Mesenchymal stem cell (in vitro differentiated cells and primary cell): ENCODE data around the gene ABCB4.
A peak's percentile ranks its signal among the peaks of the same experiment; 100 is the strongest.

Experiments
- DNase-seq: peaks from one replicate; pipeline ENCODE4 v3.0.0-alpha.2; 2013
- H2AFZ ChIP-seq: one replicate; pipeline ENCODE4 v1.6.1; 2013; ENCODE audit warnings: low read depth, mild to moderate bottlenecking, control low read depth, inconsistent platforms, low read length, moderate library complexity
- H2AK5ac ChIP-seq: 2 replicates; pipeline ENCODE4 v1.6.1; 2013; ENCODE audit warnings: low read length, moderate library complexity, mild to moderate bottlenecking, inconsistent platforms; ENCODE audit not compliant: severe bottlenecking
- H2BK120ac ChIP-seq: one replicate; pipeline ENCODE4 v1.6.1; 2013; ENCODE audit warnings: low read depth, mild to moderate bottlenecking, inconsistent platforms, low read length, moderate library complexity
- H2BK12ac ChIP-seq, 2 experiments: one replicate each; pipeline ENCODE4 v1.6.1; 2013; ENCODE audit warnings: inconsistent platforms in 2 of 2, low read length in 2 of 2, mild to moderate bottlenecking in 2 of 2, moderate library complexity in 2 of 2, control low read depth in 1 of 2
- H2BK15ac ChIP-seq: one replicate; pipeline ENCODE4 v1.6.1; 2013; ENCODE audit warnings: mild to moderate bottlenecking, low read depth, inconsistent platforms; ENCODE audit not compliant: poor library complexity, severe bottlenecking
- H2BK5ac ChIP-seq: 2 replicates; pipeline ENCODE4 v1.6.1; 2013; ENCODE audit warnings: low read depth, mild to moderate bottlenecking, low read length, control low read depth, inconsistent platforms; ENCODE audit not compliant: poor library complexity, severe bottlenecking
- H3K14ac ChIP-seq, 2 experiments: one replicate each; pipeline ENCODE4 v1.6.1; 2013; ENCODE audit warnings: inconsistent platforms in 2 of 2, low read length in 2 of 2, control low read depth in 1 of 2, mild to moderate bottlenecking in 1 of 2, moderate library complexity in 1 of 2
- H3K18ac ChIP-seq, 2 experiments: one replicate each; pipeline ENCODE4 v1.6.1; 2013; ENCODE audit warnings: inconsistent platforms in 2 of 2, low read length in 2 of 2, control low read depth in 1 of 2, low read depth in 1 of 2, mild to moderate bottlenecking in 1 of 2
- H3K23ac ChIP-seq, 2 experiments: one replicate each; pipeline ENCODE4 v1.6.1; 2013; ENCODE audit warnings: inconsistent platforms in 2 of 2, low read length in 2 of 2, mild to moderate bottlenecking in 2 of 2, moderate library complexity in 2 of 2, control low read depth in 1 of 2
- H3K27ac ChIP-seq: 2 replicates; pipeline ENCODE4 v1.5.1; 2013; ENCODE audit warnings: mild to moderate bottlenecking, moderate library complexity, low read length, control low read depth, inconsistent platforms; ENCODE audit not compliant: poor library complexity, severe bottlenecking
- H3K27me3 ChIP-seq, 2 experiments: 2 replicates each; pipeline versions ENCODE4 v1.6.1 to v1.7.0; 2013; ENCODE audit warnings: low read length in 2 of 2, mild to moderate bottlenecking in 2 of 2, moderate library complexity in 2 of 2, control low read depth in 1 of 2, inconsistent platforms in 1 of 2; ENCODE audit not compliant: control insufficient read depth in 1 of 2, insufficient read depth in 1 of 2
- H3K36me3 ChIP-seq, 2 experiments: 2 replicates each; pipeline versions ENCODE4 v1.6.1 to v1.7.0; 2013; ENCODE audit warnings: low read length in 2 of 2, control low read depth in 1 of 2, inconsistent platforms in 1 of 2, low read depth in 1 of 2, mild to moderate bottlenecking in 1 of 2; ENCODE audit not compliant: insufficient read depth in 2 of 2, control insufficient read depth in 1 of 2
- H3K4ac ChIP-seq, 2 experiments: one replicate each; pipeline ENCODE4 v1.6.1; 2013; ENCODE audit warnings: inconsistent platforms in 2 of 2, low read length in 2 of 2, mild to moderate bottlenecking in 2 of 2, moderate library complexity in 2 of 2, control low read depth in 1 of 2, low read depth in 1 of 2
- H3K4me1 ChIP-seq: 2 replicates; pipeline ENCODE4 v1.6.1; 2013; ENCODE audit warnings: low read depth, low read length, control low read depth; ENCODE audit not compliant: control insufficient read depth, insufficient read depth
- H3K4me2 ChIP-seq: 2 replicates; pipeline ENCODE4 v1.6.1; 2013; ENCODE audit warnings: low read length, mild to moderate bottlenecking, inconsistent platforms; ENCODE audit not compliant: poor library complexity, severe bottlenecking
- H3K4me3 ChIP-seq, 2 experiments: 2 replicates each; pipeline versions ENCODE4 v1.5.1 to v1.7.0; 2013; ENCODE audit warnings: low read length in 2 of 2, mild to moderate bottlenecking in 2 of 2, control low read depth in 1 of 2, low read depth in 1 of 2; ENCODE audit not compliant: insufficient read depth in 1 of 2
- H3K79me1 ChIP-seq: replicated peaks from 2 replicates; pipeline ENCODE4 v1.6.1; 2013; ENCODE audit warnings: mild to moderate bottlenecking, control low read depth, low read length, inconsistent platforms; ENCODE audit not compliant: poor library complexity, severe bottlenecking
- H3K9ac ChIP-seq: 2 replicates; pipeline ENCODE4 v1.7.0; 2013; ENCODE audit warnings: mild to moderate bottlenecking, low read length, moderate library complexity
- H3K9me3 ChIP-seq: 2 replicates; pipeline ENCODE4 v1.7.0; 2013; ENCODE audit warnings: mild to moderate bottlenecking, low read length; ENCODE audit not compliant: control insufficient read depth
- H4K8ac ChIP-seq: one replicate; pipeline ENCODE4 v1.6.1; 2013; ENCODE audit warnings: inconsistent platforms, mild to moderate bottlenecking, low read length, moderate library complexity
- H4K91ac ChIP-seq: one replicate; pipeline ENCODE4 v1.6.1; 2013; ENCODE audit warnings: mild to moderate bottlenecking, low read length, inconsistent platforms
- WGBS: methylation state at CpG from one replicate; pipeline ENCODE4 v1.1.7; 2013; ENCODE audit warnings: mixed read lengths; 5-methylcytosine and 5-hydroxymethylcytosine counted together

ABCB4 gene

DNA sequence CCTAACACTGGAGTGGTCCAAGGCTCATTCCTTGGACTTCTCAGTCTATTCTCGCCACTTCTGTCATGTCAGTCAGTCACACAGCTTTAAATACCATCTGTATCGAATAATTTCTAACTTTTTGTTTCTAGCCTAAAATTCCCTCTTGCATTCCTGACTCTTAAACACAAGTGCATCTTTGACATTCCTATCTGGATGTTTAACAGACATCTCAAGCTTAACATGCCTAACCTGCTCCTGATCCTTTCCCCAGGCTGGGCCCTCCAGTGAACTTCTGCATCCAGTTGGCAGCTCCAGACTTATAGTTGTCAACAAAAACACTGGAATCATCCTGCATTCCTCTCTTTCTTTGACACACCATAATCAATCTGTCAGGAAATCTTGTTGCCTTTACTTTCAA is 4.5 kb upstream of the ABCB4 start:
- Histone ChIP-seq H3K23ac (no peak overlapping the region), H3K4me2 (no peak overlapping the region), H3K36me3 (no peaks in the 10 kb centered on the region), H3K9me3 (no peaks in the 10 kb centered on the region), H3K27ac (no peak overlapping the region), H3K14ac (no peak overlapping the region), H3K4me1 (peaks cover 8% of the 10 kb centered on the region), H2BK5ac (no peak overlapping the region), H3K18ac (no peak overlapping the region), H4K91ac (no peak overlapping the region), H4K8ac (no peak overlapping the region), H3K27me3 (peaks cover 11 to 17% of the 10 kb centered on the region in 2 experiments), H3K79me1 (no peaks in the 10 kb centered on the region), H3K4me3 (no peak overlapping the region), H3K4ac (no peak overlapping the region), H2AFZ (no peak overlapping the region), H2BK15ac (no peak overlapping the region), H2BK120ac (no peak overlapping the region), H3K9ac (no peak overlapping the region), H2BK12ac (no peak overlapping the region), H2AK5ac (no peak overlapping the region)
- 70% methylated on average over 2 of the region's 2 CpGs for WGBS
- no peak for DNase-seq

DNA sequence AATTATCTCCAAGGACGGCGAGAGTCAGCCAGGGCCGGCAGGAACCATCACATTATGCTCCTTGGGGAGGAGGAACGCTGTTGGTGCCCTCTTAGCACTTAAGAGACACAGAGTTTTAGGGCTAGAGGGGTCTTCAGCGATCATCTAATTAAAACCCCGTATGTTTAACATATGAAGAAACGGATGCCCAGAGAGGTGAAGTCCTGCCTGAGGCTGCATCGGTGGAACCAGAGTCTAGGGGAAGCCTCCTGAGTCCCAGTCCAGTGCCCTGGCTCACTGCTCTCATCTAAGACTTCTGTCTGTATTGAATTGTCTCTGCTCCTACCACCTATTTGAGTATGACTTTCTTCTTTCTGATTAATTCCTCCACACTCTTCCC is 688 bp upstream of the ABCB4 start:
- Histone ChIP-seq H3K9ac (no peak overlapping the region), H2AFZ (no peak overlapping the region), H2BK5ac (no peak overlapping the region), H3K4me3 (peak overlapping the region in 1 of 2 experiments; percentile 55), H3K9me3 (no peaks in the 10 kb centered on the region), H3K18ac (no peak overlapping the region), H3K79me1 (no peaks in the 10 kb centered on the region), H3K36me3 (no peaks in the 10 kb centered on the region), H3K23ac (no peak overlapping the region), H3K14ac (no peak overlapping the region), H2BK120ac (no peak overlapping the region), H2BK12ac (no peak overlapping the region), H3K27me3 (peaks cover 15 to 19% of the 10 kb centered on the region in 2 experiments), H3K4me2 (no peak overlapping the region), H2AK5ac (no peak overlapping the region), H3K4me1 (peaks cover 8% of the 10 kb centered on the region), H3K27ac (no peak overlapping the region), H3K4ac (no peak overlapping the region), H4K8ac (no peak overlapping the region), H4K91ac (no peak overlapping the region), H2BK15ac (no peak overlapping the region)
- no peak for DNase-seq
- WGBS = 70% methylated on average over 8 of the region's 8 CpGs

DNA sequence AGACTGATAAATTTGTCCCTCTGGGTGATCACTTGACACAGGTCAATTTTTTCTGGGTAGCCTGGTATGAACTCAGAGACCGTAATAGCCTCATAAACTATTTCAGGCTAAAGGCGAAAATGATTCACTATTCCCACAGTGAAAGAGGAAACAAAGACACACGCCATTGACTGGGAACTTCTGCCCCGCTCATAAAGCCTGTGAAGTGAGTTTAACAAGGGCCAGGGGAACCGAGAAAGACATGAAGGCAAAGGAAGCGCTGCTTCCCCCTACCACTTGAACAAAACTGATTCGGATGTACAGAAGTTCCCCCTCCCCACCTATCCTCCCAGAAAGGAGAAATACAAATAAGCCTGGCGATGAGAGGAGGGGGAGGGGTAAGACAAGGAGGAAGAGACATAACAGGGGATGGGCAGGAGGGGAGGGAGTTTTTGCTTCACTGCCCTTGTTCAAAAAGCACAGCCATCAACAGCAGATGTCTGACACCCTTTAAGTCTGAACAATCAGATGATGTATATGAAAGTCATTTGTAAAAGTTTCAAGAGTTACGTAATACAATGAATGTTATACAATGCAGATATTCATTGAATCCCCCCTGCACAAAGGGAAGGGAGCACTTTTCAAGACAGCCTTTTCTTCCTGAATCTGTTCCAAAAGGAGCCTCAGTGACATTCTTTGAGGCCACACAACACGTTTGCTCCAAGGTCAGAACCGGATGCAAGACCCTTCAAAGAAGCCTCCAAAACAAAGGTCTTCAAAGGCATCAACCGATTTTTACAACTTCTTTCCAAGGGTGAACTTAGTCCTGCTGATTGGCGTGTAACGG is 734 bp downstream of the ABCB4 start:
- H3K9ac ChIP-seq = peak overlapping the region; percentile 85
- no peak overlapping the region for H3K4ac ChIP-seq
- no peak overlapping the region for H2BK12ac ChIP-seq
- peak overlapping the region; percentile 18 for H2AFZ ChIP-seq
- no peak overlapping the region for H3K18ac ChIP-seq
- H3K14ac ChIP-seq = no peak overlapping the region
- no peak overlapping the region for H4K8ac ChIP-seq
- H2BK5ac ChIP-seq = no peak overlapping the region
- H2BK120ac ChIP-seq = no peak overlapping the region
- H3K27ac ChIP-seq = peak overlapping the region; percentile 75
- H3K4me2 ChIP-seq = peak overlapping the region; percentile 86
- DNase-seq = peak; percentile 57
- H3K9me3 ChIP-seq = no peaks in the 10 kb centered on the region
- no peaks in the 10 kb centered on the region for H3K36me3 ChIP-seq
- peaks cover 8% of the 10 kb centered on the region for H3K4me1 ChIP-seq
- H3K27me3 ChIP-seq = peaks cover 15 to 19% of the 10 kb centered on the region in 2 experiments
- H3K23ac ChIP-seq = no peak overlapping the region
- H4K91ac ChIP-seq = no peak overlapping the region
- peak overlapping the region; percentile 61 to 77 for H3K4me3 ChIP-seq
- H2AK5ac ChIP-seq = no peak overlapping the region
- WGBS = 22% methylated on average over 11 of the region's 14 CpGs
- no peaks in the 10 kb centered on the region for H3K79me1 ChIP-seq
- no peak overlapping the region for H2BK15ac ChIP-seq

DNA sequence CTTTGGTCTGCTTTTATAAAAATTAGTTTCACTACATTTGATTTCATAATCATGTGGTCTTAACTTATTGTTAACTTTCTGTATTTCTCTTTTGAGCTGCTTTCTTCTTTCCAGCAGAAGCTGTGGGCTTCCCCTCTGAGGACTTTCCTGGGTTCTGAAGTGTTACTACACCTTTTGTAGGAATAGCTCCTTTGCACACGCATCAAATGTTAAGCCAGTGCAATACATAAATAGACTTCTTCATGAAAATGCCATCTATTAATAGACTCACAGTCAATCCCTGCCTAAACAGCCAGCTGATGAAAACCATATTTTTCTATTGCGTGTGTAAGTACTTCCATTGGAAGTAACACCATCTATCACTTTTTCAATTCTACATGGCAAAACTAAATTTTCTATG is 1.5 kb downstream of the ABCB4 start:
- Histone ChIP-seq H3K4ac (no peak overlapping the region), H3K36me3 (no peaks in the 10 kb centered on the region), H3K23ac (no peak overlapping the region), H2AFZ (no peak overlapping the region), H3K9me3 (no peaks in the 10 kb centered on the region), H3K27me3 (peaks cover 15 to 19% of the 10 kb centered on the region in 2 experiments), H2BK5ac (no peak overlapping the region), H4K91ac (no peak overlapping the region), H2BK12ac (no peak overlapping the region), H3K4me3 (peak overlapping the region in 1 of 2 experiments; percentile 77), H3K4me1 (peaks cover 8% of the 10 kb centered on the region), H3K9ac (peak overlapping the region; percentile 85), H3K27ac (no peak overlapping the region), H2BK15ac (no peak overlapping the region), H4K8ac (no peak overlapping the region), H3K79me1 (no peaks in the 10 kb centered on the region), H3K18ac (no peak overlapping the region), H3K14ac (no peak overlapping the region), H2AK5ac (no peak overlapping the region), H2BK120ac (no peak overlapping the region), H3K4me2 (no peak overlapping the region)
- DNase-seq = no peak
- WGBS = 97% methylated on average over 1 of the region's 2 CpGs
